Choroid plexus epithelial cell (primary cell): Measurements from ENCODE around the gene SFMBT2.

ENCODE experiments used
- DNase-seq: peaks from one replicate; pipeline ENCODE4 v3.0.0-alpha.2; 2010; ENCODE audit warnings: low read depth
- H3K4me3 ChIP-seq: 2 replicates; pipeline ENCODE4 v1.5.1; 2011; ENCODE audit warnings: low read depth, mild to moderate bottlenecking, control low read depth, low read length, moderate library complexity
- CTCF ChIP-seq: conservative IDR thresholded peaks from 2 replicates; pipeline ENCODE4 v1.5.1; 2011; ENCODE audit warnings: low read depth, mild to moderate bottlenecking, control low read depth, inconsistent platforms, low read length, moderate library complexity

The SFMBT2 gene

GRCh38 chr10:7435674-7436073 is 24.8 kb upstream of the SFMBT2 start:
- no peak for DNase-seq
- H3K4me3 ChIP-seq, result no peak overlapping the region
- TF ChIP-seq CTCF, result no peak

GRCh38 chr10:7434378-7434777 is 23.5 kb upstream of the SFMBT2 start:
- H3K4me3 ChIP-seq, result no peak overlapping the region
- no peak for TF ChIP-seq CTCF
- no peak for DNase-seq

- no peak for DNase-seq
- no peak for TF ChIP-seq CTCF
- H3K4me3 ChIP-seq, result no peak overlapping the region
Measured at GRCh38 chr10:7433861-7434260, 23.0 kb upstream of the SFMBT2 start.

- DNase-seq, result no peak
- H3K4me3 ChIP-seq, result no peak overlapping the region
- no peak for TF ChIP-seq CTCF
Measured at GRCh38 chr10:7432884-7433726, 22.3 kb upstream of the SFMBT2 start.

- DNase-seq, result no peak
- H3K4me3 ChIP-seq, result no peak overlapping the region
- no peak for TF ChIP-seq CTCF
Measured at GRCh38 chr10:7428673-7429350, 18.0 kb upstream of the SFMBT2 start.

GRCh38 chr10:7426349-7426748 is 15.5 kb upstream of the SFMBT2 start:
- no peak for TF ChIP-seq CTCF
- H3K4me3 ChIP-seq, result no peak overlapping the region
- no peak for DNase-seq

- DNase-seq, result no peak
- no peak for TF ChIP-seq CTCF
- no peak overlapping the region for H3K4me3 ChIP-seq
Measured at GRCh38 chr10:7425691-7426090, 14.9 kb upstream of the SFMBT2 start.
